ENCODE results near the gene TTC29. TPM values are rescaled to one million over a fixed set of nuclear protein-coding genes. Genes with fewer than 3 reads are reported as not detected.

Gene TTC29
- total RNA-seq, 4 donors from 2014 or later: not detected

DNA sequence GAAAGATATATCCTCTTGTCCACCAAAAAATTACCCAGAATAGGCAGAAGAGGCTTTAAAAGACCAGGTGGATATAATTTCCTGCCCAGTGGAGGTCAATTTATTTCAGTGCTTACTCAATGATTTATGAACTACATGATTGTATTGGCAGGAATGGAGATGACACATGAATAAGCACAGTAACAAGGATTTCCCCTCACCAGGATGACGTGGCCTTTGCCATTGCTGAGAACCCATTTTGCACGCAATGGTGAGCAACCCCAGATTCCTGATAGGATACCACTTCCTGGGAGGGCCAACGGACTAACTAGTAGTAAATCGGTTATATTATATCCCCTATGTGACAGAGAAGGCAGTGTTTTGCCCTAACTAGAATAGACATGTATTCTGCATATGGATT lies 11.6 kb upstream of the TTC29 start:
- no peak overlapping the region for H3K4me3 ChIP-seq
- ATAC-seq: no peak
- no peaks in the 10 kb centered on the region for H3K4me1 ChIP-seq
- no peak for TF ChIP-seq EP300 (IDR thresholded peaks at IDR 0.05)
- TF ChIP-seq, protein P1, sequence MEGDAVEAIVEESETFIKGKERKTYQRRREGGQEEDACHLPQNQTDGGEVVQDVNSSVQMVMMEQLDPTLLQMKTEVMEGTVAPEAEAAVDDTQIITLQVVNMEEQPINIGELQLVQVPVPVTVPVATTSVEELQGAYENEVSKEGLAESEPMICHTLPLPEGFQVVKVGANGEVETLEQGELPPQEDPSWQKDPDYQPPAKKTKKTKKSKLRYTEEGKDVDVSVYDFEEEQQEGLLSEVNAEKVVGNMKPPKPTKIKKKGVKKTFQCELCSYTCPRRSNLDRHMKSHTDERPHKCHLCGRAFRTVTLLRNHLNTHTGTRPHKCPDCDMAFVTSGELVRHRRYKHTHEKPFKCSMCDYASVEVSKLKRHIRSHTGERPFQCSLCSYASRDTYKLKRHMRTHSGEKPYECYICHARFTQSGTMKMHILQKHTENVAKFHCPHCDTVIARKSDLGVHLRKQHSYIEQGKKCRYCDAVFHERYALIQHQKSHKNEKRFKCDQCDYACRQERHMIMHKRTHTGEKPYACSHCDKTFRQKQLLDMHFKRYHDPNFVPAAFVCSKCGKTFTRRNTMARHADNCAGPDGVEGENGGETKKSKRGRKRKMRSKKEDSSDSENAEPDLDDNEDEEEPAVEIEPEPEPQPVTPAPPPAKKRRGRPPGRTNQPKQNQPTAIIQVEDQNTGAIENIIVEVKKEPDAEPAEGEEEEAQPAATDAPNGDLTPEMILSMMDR (IDR thresholded peaks at IDR 0.05): no peak
- TF ChIP-seq POLR2A (IDR thresholded peaks at IDR 0.05): no peak
- no peak for TF ChIP-seq POLR2AphosphoS5 (IDR thresholded peaks at IDR 0.05)
- H3K27ac ChIP-seq: no peak overlapping the region
- H3K27me3 ChIP-seq: peaks cover 5% of the 10 kb centered on the region
- H3K36me3 ChIP-seq: no peaks in the 10 kb centered on the region
- no peaks in the 10 kb centered on the region for H3K9me3 ChIP-seq
- 82 to 86% methylated on average over 3 to 4 of the region's 4 CpGs for WGBS, 2 donors (ENCODE audit: low coverage in 1 of 2)

GRCh38 chr4:146952896-146953295 lies 7.2 kb upstream of the TTC29 start:
- ATAC-seq: no peak
- 59 to 68% methylated on average over 2 of the region's 2 CpGs for WGBS, 2 donors (ENCODE audit: low coverage in 1 of 2)
- no peaks in the 10 kb centered on the region for H3K4me1 ChIP-seq
- H3K4me3 ChIP-seq: no peak overlapping the region
- peaks cover 9% of the 10 kb centered on the region for H3K27me3 ChIP-seq
- H3K36me3 ChIP-seq: no peaks in the 10 kb centered on the region
- no peaks in the 10 kb centered on the region for H3K9me3 ChIP-seq
- no peak overlapping the region for H3K27ac ChIP-seq
- TF ChIP-seq EP300 (IDR thresholded peaks at IDR 0.05) (no peak), POLR2AphosphoS5 (IDR thresholded peaks at IDR 0.05) (no peak), POLR2A (IDR thresholded peaks at IDR 0.05) (no peak)
- TF ChIP-seq, protein P1 (IDR thresholded peaks at IDR 0.05): no peak

- TF ChIP-seq, protein P1 (IDR thresholded peaks at IDR 0.05): no peak
- TF ChIP-seq POLR2A (IDR thresholded peaks at IDR 0.05) (no peak), EP300 (IDR thresholded peaks at IDR 0.05) (no peak), POLR2AphosphoS5 (IDR thresholded peaks at IDR 0.05) (no peak)
- peaks cover 4% of the 10 kb centered on the region for H3K27me3 ChIP-seq
- no peak overlapping the region for H3K4me3 ChIP-seq
- H3K36me3 ChIP-seq: no peaks in the 10 kb centered on the region
- peaks cover 3 to 19% (median 13%) of the 10 kb centered on the region in 3 donors for H3K4me1 ChIP-seq
- no peak overlapping the region for H3K27ac ChIP-seq
- H3K9me3 ChIP-seq: no peaks in the 10 kb centered on the region
- no peak for ATAC-seq
Measured at GRCh38 chr4:146949559-146949958, 3.9 kb upstream of the TTC29 start.

DNA sequence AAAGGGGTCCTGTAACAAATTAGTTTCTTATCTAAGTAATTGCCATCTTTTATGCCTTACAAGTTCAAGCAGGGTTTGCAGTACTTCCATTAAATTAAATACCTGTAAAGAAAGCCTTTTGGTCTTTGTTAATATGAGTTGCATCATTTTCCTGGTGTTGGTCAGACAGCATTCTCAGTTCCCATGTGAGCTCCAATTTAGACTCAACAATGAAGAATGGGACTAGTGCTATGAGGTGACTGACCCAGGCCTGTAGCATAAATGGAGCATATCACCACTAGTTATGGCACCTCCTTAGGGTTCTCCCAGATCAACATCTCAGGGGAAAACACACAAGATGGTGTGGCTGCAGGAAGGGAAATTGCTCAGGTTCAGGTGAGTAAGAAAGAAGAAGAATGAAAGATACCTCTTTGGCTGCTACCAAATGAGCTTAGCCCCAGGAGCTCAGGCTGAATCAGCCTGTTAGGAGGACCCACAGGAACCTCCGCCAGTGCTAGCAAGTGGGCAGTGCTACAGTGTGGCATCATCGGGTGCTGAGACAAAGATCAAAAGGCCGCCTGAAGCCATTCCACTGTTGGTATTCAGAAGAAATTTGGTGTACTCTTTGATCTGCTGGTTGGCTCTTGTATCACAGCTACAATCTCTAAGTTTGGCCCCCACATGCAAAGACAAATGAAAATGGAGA lies 1.8 kb downstream of the TTC29 start:
- TF ChIP-seq POLR2AphosphoS5 (IDR thresholded peaks at IDR 0.05): no peak
- 87 to 90% methylated on average over 3 of the region's 3 CpGs for WGBS, 2 donors (ENCODE audit: low coverage in 1 of 2)
- H3K4me3 ChIP-seq: no peak overlapping the region
- H3K9me3 ChIP-seq: no peaks in the 10 kb centered on the region
- no peak overlapping the region for H3K27ac ChIP-seq
- no peaks in the 10 kb centered on the region for H3K27me3 ChIP-seq
- H3K36me3 ChIP-seq: no peaks in the 10 kb centered on the region
- H3K4me1 ChIP-seq: peaks cover 3 to 19% (median 13%) of the 10 kb centered on the region in 3 donors
- ATAC-seq: no peak

DNA sequence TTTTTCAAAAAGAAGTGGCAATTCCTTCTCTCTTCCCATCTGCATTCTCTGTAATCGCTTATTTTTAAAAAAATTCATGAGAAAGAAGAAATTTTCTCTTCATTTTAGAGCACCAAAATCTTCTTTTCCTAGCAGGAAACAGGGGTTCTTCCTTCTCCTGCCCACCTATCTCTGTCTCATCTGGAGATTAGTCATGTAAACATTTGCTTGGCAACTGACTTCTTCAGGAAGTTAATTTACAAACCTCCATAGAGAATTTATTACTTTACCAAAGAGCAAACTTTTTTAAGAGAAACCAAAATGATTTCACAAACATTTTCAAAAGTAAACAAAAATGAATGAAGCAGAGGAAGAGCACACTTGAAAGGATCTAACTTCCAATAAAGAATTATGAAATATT lies 13.5 kb downstream of the TTC29 start:
- WGBS, 2 donors (ENCODE audit: low coverage in 1 of 2): 81 to 100% methylated on average over 1 of the region's 1 CpG
- H3K4me3 ChIP-seq: no peak overlapping the region
- no peaks in the 10 kb centered on the region for H3K4me1 ChIP-seq
- no peaks in the 10 kb centered on the region for H3K9me3 ChIP-seq
- H3K27ac ChIP-seq: no peak overlapping the region
- H3K27me3 ChIP-seq: no peaks in the 10 kb centered on the region
- H3K36me3 ChIP-seq: no peaks in the 10 kb centered on the region
- TF ChIP-seq EP300 (IDR thresholded peaks at IDR 0.05): no peak
- ATAC-seq: no peak

- no peaks in the 10 kb centered on the region for H3K36me3 ChIP-seq
- 85 to 100% methylated on average over 2 of the region's 2 CpGs for WGBS, 2 donors (ENCODE audit: low coverage in 1 of 2)
- H3K27me3 ChIP-seq: no peaks in the 10 kb centered on the region
- TF ChIP-seq POLR2AphosphoS5 (IDR thresholded peaks at IDR 0.05) (no peak), POLR2A (IDR thresholded peaks at IDR 0.05) (no peak), EP300 (IDR thresholded peaks at IDR 0.05) (no peak)
- TF ChIP-seq, protein P1 (IDR thresholded peaks at IDR 0.05): no peak
- no peak overlapping the region for H3K4me3 ChIP-seq
- H3K9me3 ChIP-seq: no peaks in the 10 kb centered on the region
- no peaks in the 10 kb centered on the region for H3K4me1 ChIP-seq
- H3K27ac ChIP-seq: no peak overlapping the region
- ATAC-seq: no peak
Measured at GRCh38 chr4:146930673-146931072, 15.0 kb downstream of the TTC29 start.
